Esophagus muscularis mucosa (tissue), 4 donors: ENCODE measurements around the gene RNU5B-1. TPM values are rescaled to one million over a fixed set of nuclear protein-coding genes. Genes with fewer than 3 reads are reported as not detected.

Experiments used
- DNase-seq: peaks from one replicate; pipeline ENCODE4 v3.0.0-alpha.2; 2017; ENCODE audit errors: extremely low spot score
- H3K27ac ChIP-seq, 4 donors: fragments of 200-600 bp; sonication (generic); replicated peaks in 1 of 4; 1 replicate in 3 of 4; 2 replicates in 1 of 4; pipeline ENCODE4 v1.5.1; 2016 to 2019; ENCODE audit warnings: mild to moderate bottlenecking in 1 of 4
- H3K27me3 ChIP-seq, 4 donors: fragments of 200-600 bp; sonication (generic); one replicate each; pipeline versions ENCODE4 v1.5.1 to v1.6.0; 2016 to 2019
- H3K36me3 ChIP-seq, 4 donors: fragments of 200-600 bp; sonication (generic); one replicate each; pipeline ENCODE4 v1.5.1; 2016 to 2019
- H3K4me1 ChIP-seq, 4 donors: fragments of 200-600 bp; sonication (generic); one replicate each; pipeline ENCODE4 v1.5.1; 2016 to 2019
- H3K4me3 ChIP-seq, 4 donors: fragments of 200-600 bp; sonication (generic); 1 replicate in 2 of 4; 2 replicates in 2 of 4; pipeline ENCODE4 v1.5.1; 2016 to 2019; ENCODE audit warnings: mild to moderate bottlenecking in 4 of 4, moderate library complexity in 1 of 4
- H3K9me3 ChIP-seq, 4 donors: fragments of 200-600 bp; sonication (generic); 1 replicate in 3 of 4; 2 replicates in 1 of 4; pipeline ENCODE4 v1.5.1; 2016 to 2019
- CTCF ChIP-seq, 3 experiments: fragments of 200-600 bp in 2 of 3; fragments of 450-650 bp in 1 of 3; sonication (generic) in 2 of 3; IDR thresholded peaks; one replicate each; pipeline ENCODE4 v1.5.1; 2017 to 2019; ENCODE audit warnings: antibody characterized with exemption in 3 of 3, mild to moderate bottlenecking in 2 of 3, moderate library complexity in 1 of 3
- EP300 ChIP-seq: sonication (generic); formaldehyde crosslinking; IDR thresholded peaks from one replicate; pipeline ENCODE4 v1.6.1; 2017; ENCODE audit warnings: antibody characterized with exemption
- POLR2A ChIP-seq: fragments of 450-650 bp; IDR thresholded peaks from one replicate; pipeline ENCODE4 v1.6.1; 2017; ENCODE audit warnings: antibody characterized with exemption, moderate library complexity, mild to moderate bottlenecking, low read depth
- POLR2AphosphoS5 ChIP-seq, 2 donors: sonication (generic); formaldehyde crosslinking; IDR thresholded peaks; one replicate each; pipeline ENCODE4 v1.6.1; 2017; ENCODE audit warnings: antibody characterized with exemption in 2 of 2
- WGBS: methylation state at CpG from one replicate; pipeline ENCODE4 v1.1.5; 2018; 5-methylcytosine and 5-hydroxymethylcytosine counted together
- intact Hi-C: fragments of 100-400 bp; cut with DNase I; formaldehyde crosslinking; loops from one replicate; pipeline ENCODE4 v1.15.1; 2023
- total RNA-seq, 4 donors: library from RNA; depleted of rRNA; stranded (reverse); fragments of >200 nt; gene quantifications; one replicate each; pipeline versions ENCODE4 v1.1.0 to v1.2.1, GENCODE V29; 2016

The RNU5B-1 gene
- total RNA-seq, 4 donors from 2014 or later: not detected

- TF ChIP-seq POLR2A (no peak), CTCF (IDR thresholded peaks at IDR 0.05) (no peak)
- intact Hi-C loops: no loop called here
- no peak overlapping the region for H3K4me3 ChIP-seq
- WGBS: 85% methylated on average over 10 of the region's 12 CpGs
- H3K27me3 ChIP-seq: no peaks in the 10 kb centered on the region
- H3K4me1 ChIP-seq: peaks cover 5 to 10% (median 6%) of the 10 kb centered on the region in 4 donors
- no peaks in the 10 kb centered on the region for H3K36me3 ChIP-seq
- H3K9me3 ChIP-seq: no peaks in the 10 kb centered on the region
- no peak for DNase-seq
- no peak overlapping the region for H3K27ac ChIP-seq
Measured at GRCh38 chr15:65309882-65310418, 5.5 kb downstream of the RNU5B-1 start.

- Histone ChIP-seq H3K4me3 (no peak overlapping the region), H3K36me3 (no peaks in the 10 kb centered on the region), H3K27ac (no peak overlapping the region), H3K27me3 (no peaks in the 10 kb centered on the region), H3K4me1 (peaks cover 0 to 5% (median 2%) of the 10 kb centered on the region in 4 donors), H3K9me3 (no peaks in the 10 kb centered on the region)
- 88% methylated on average over 10 of the region's 10 CpGs for whole genome bisulfite sequencing
- intact Hi-C loops: no loop called here
- no peak for TF ChIP-seq CTCF (IDR thresholded peaks at IDR 0.05)
- no peak for TF ChIP-seq POLR2AphosphoS5 (IDR thresholded peaks at IDR 0.05)
- no peak for TF ChIP-seq POLR2A
- no peak for TF ChIP-seq EP300
- no peak for DNase-seq
Measured at GRCh38 chr15:65310431-65311137, 6.1 kb downstream of the RNU5B-1 start.

GRCh38 chr15:65311760-65312159 lies 7.3 kb downstream of the RNU5B-1 start:
- WGBS: 56% methylated on average over 2 of the region's 3 CpGs
- Histone ChIP-seq H3K27ac (no peak overlapping the region), H3K9me3 (no peaks in the 10 kb centered on the region), H3K27me3 (no peaks in the 10 kb centered on the region), H3K4me3 (no peak overlapping the region), H3K4me1 (peaks cover 0 to 5% (median 0%) of the 10 kb centered on the region in 4 donors), H3K36me3 (no peaks in the 10 kb centered on the region)
- no peak for TF ChIP-seq POLR2A
- no peak for TF ChIP-seq POLR2AphosphoS5 (IDR thresholded peaks at IDR 0.05)
- no peak for TF ChIP-seq EP300
- no peak for TF ChIP-seq CTCF (IDR thresholded peaks at IDR 0.05)
- no peak for DNase-seq
- intact Hi-C loops: no loop called here

- no peaks in the 10 kb centered on the region for H3K27me3 ChIP-seq
- 69% methylated on average over 11 of the region's 11 CpGs for WGBS
- H3K9me3 ChIP-seq: no peaks in the 10 kb centered on the region
- H3K27ac ChIP-seq: no peak overlapping the region
- intact Hi-C loops: no loop called here
- peaks cover 0 to 5% (median 0%) of the 10 kb centered on the region in 4 donors for H3K4me1 ChIP-seq
- TF ChIP-seq POLR2A (no peak), EP300 (no peak), POLR2AphosphoS5 (IDR thresholded peaks at IDR 0.05) (no peak), CTCF (IDR thresholded peaks at IDR 0.05) (no peak)
- DNase-seq: no peak
- H3K36me3 ChIP-seq: no peaks in the 10 kb centered on the region
- H3K4me3 ChIP-seq: no peak overlapping the region
Measured at GRCh38 chr15:65312400-65312916, 8.0 kb downstream of the RNU5B-1 start.
